ENCODE results near the gene PDP2.
"Not testable (repeated sequence)": the region's sequence is repeated elsewhere in the genome, so short reads cannot be mapped to it uniquely, and the experiment has no call there.

PDP2 gene

GRCh38 chr16:66853261-66854139 is 26.8 kb upstream of the PDP2 start:
- no peak for DNase-seq

GRCh38 chr16:66856184-66856730 is 24.1 kb upstream of the PDP2 start:
- no peak for DNase-seq

- DNase-seq: no peak
Measured at GRCh38 chr16:66856801-66857200, 23.5 kb upstream of the PDP2 start.

- no peak for DNase-seq
Measured at GRCh38 chr16:66857437-66857836, 22.9 kb upstream of the PDP2 start.

GRCh38 chr16:66858740-66859396 is 21.4 kb upstream of the PDP2 start:
- no peak for DNase-seq

GRCh38 chr16:66859397-66860068 is 20.8 kb upstream of the PDP2 start:
- no peak for DNase-seq

GRCh38 chr16:66862023-66862520 is 18.2 kb upstream of the PDP2 start:
- DNase-seq: no peak

- DNase-seq: no peak
Measured at GRCh38 chr16:66863707-66864106, 16.6 kb upstream of the PDP2 start.

GRCh38 chr16:66869424-66869823 is 10.9 kb upstream of the PDP2 start:
- DNase-seq: no peak

- not testable (repeated sequence) for DNase-seq
Measured at GRCh38 chr16:66871363-66871762, 9.0 kb upstream of the PDP2 start.

GRCh38 chr16:66871840-66872239 is 8.5 kb upstream of the PDP2 start:
- DNase-seq: no peak

GRCh38 chr16:66872559-66872942 is 7.8 kb upstream of the PDP2 start:
- DNase-seq: no peak

GRCh38 chr16:66872943-66873684 is 7.2 kb upstream of the PDP2 start:
- DNase-seq: peak; percentile 64

- DNase-seq: no peak
Measured at GRCh38 chr16:66873685-66874055, 6.6 kb upstream of the PDP2 start.

- DNase-seq: no peak
Measured at GRCh38 chr16:66874079-66874775, 6.1 kb upstream of the PDP2 start.

GRCh38 chr16:66878067-66878466 is 2.2 kb upstream of the PDP2 start:
- no peak for DNase-seq

GRCh38 chr16:66881014-66881417 is 701 bp downstream of the PDP2 start:
- DNase-seq: no peak

GRCh38 chr16:66881560-66881959 is 1.2 kb downstream of the PDP2 start:
- no peak for DNase-seq

GRCh38 chr16:66881964-66882508 is 1.7 kb downstream of the PDP2 start:
- no peak for DNase-seq

- no peak for DNase-seq
Measured at GRCh38 chr16:66882702-66883101, 2.4 kb downstream of the PDP2 start.

- no peak for DNase-seq
Measured at GRCh38 chr16:66885491-66885890, 5.2 kb downstream of the PDP2 start.

- no peak for DNase-seq
Measured at GRCh38 chr16:66886321-66886720, 6.0 kb downstream of the PDP2 start.

Measured in NCI-H526 treated with DMSO at 0.1 percent for 48 hours (cell line).